ENCODE data around the gene KDM2A.

KDM2A gene

DNA sequence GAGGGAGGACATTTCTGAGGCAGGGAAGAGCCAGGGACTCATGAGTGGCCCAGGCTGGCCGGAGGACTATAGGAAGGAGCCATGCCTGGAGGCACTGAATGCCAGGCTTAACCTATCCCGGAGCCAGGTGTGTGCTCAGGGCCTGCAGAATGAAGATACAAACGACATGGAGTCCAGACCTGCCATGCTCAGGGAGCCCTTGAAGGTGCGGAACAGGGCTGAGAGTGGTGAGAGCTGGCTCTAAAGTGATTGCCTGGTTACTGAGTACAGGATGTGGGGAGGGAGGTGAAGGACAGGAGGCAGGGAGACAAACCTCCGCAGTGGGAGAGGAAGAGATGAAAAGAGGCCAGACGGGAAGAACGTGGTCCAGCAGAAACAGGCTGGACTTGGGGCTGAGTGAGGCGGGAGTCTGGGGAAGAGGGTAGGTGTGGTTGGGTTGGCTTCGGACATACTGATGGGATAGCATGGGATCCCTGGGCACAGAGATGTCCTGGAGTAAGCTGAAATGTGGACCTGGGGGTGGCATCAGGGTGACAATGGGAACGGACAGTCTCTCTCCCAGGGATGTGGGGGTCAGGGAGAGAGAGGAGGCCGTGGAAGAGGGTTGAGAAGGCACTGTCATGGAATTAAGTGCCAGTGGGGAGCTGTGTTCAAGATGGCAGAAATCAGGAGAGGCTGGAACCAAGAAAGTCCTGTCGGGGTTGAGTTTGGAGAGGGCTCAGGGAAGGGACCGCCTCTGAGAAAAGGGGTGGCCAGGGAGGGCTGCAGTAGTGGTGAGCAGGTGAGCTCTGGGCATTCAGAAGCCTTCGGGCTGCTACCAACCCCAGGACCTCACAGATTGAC lies 168.5 kb downstream of the KDM2A start:
- ATAC-seq, result no peak; the same call in 2 of the 3 replicates
- TF ChIP-seq RARB (CRISPR knock-in tag; IDR thresholded peaks at IDR 0.05) (no peak), ZFP3 (CRISPR knock-in tag; IDR thresholded peaks at IDR 0.05) (no peak), ARNTL (CRISPR knock-in tag; IDR thresholded peaks at IDR 0.05; ENCODE audit: borderline replicate concordance, low read depth) (no peak), POU6F1 (CRISPR knock-in tag; IDR thresholded peaks at IDR 0.05; ENCODE audit: borderline replicate concordance, low read depth) (no peak), GLIS3 (CRISPR knock-in tag; IDR thresholded peaks at IDR 0.05) (no peak), TOX (CRISPR knock-in tag; IDR thresholded peaks at IDR 0.05; ENCODE audit: borderline replicate concordance) (no peak), ZNF70 (CRISPR knock-in tag; IDR thresholded peaks at IDR 0.05) (no peak), ZNF565 (CRISPR knock-in tag; conservative IDR thresholded peaks at IDR 0.05; ENCODE audit: low read depth) (no peak), CREB5 (CRISPR knock-in tag; IDR thresholded peaks at IDR 0.05; ENCODE audit: low read depth) (no peak), ZNF8 (CRISPR knock-in tag; IDR thresholded peaks at IDR 0.05) (no peak)

DNA sequence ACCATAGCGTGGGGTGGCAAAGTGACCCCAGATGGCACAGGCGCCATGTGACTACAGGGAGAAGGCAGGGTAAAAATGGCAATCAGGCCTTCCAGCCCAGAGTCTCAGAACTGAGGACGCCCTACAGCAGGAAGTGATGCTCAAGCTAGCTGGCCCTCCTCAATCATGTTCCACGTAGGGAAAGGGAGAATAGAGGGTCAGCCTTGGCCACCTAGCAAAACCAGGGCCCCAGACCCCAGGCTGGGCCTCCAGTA lies 169.1 kb downstream of the KDM2A start:
- no peak for ATAC-seq

DNA sequence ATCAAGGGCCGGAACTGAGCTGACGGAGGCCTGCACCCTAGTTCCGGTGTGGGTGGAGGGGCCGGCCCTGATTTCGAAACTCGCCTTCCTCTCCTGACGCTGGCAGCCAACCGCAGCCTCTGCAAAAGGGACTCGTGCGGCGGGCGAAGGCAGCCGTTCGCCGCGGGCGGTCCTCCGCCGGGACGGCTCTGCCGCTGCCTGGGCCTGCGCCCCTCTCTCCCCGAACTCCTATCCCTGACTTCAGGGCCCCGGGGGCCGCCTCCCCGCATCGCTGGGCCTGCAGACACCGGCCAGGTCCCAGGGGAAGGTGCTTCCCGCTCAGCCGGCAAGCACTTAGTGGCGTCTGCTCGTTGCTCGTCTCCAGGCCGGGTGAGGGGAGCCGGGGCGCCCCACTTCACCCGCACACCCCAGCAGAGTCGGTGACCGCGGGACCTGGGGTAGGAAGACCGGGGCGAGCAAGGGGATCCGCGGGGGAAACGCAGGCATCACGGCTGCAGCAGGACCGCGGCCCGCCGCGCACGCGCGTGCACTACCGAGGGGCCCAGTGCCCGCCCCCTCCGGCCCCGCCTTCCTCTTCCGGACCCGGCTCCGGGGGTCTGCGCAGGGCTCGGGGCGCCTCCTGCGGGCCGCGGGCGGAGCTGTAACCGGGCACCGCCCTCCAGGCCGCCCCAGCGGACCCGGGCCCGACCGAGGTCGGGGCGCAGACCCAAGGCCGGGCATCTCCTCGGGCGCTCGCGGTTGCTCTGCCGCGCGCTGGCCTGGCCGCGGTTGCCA lies 169.6 kb downstream of the KDM2A start:
- ATAC-seq, result peak; percentile 83
- TF ChIP-seq BACH2 (CRISPR knock-in tag; IDR thresholded peaks at IDR 0.05; ENCODE audit: borderline replicate concordance) (no peak), TOX (CRISPR knock-in tag; IDR thresholded peaks at IDR 0.05; ENCODE audit: borderline replicate concordance) (no peak), TSHZ2 (CRISPR knock-in tag; IDR thresholded peaks at IDR 0.05) (0 out of 2 replicates have a peak, but pooled peaks have one; percentile 20), ZNF70 (CRISPR knock-in tag; IDR thresholded peaks at IDR 0.05) (no peak), OSR1 (CRISPR knock-in tag; IDR thresholded peaks at IDR 0.05) (no peak), ZFP3 (CRISPR knock-in tag; IDR thresholded peaks at IDR 0.05) (peak; percentile 83), PPARA (CRISPR knock-in tag; IDR thresholded peaks at IDR 0.05; ENCODE audit: borderline replicate concordance) (no peak), CSDC2 (CRISPR knock-in tag; IDR thresholded peaks at IDR 0.05) (no peak), CREB5 (CRISPR knock-in tag; IDR thresholded peaks at IDR 0.05; ENCODE audit: low read depth) (no peak), GLIS3 (CRISPR knock-in tag; IDR thresholded peaks at IDR 0.05) (no peak), ZNF565 (CRISPR knock-in tag; conservative IDR thresholded peaks at IDR 0.05; ENCODE audit: low read depth) (no peak), SNAI2 (CRISPR knock-in tag; IDR thresholded peaks at IDR 0.05) (0 out of 2 replicates have a peak, but pooled peaks have one; percentile 29), ZC3H10 (CRISPR knock-in tag; IDR thresholded peaks at IDR 0.05) (no peak), ISL1 (CRISPR knock-in tag; IDR thresholded peaks at IDR 0.05) (no peak), ARNTL (CRISPR knock-in tag; IDR thresholded peaks at IDR 0.05; ENCODE audit: borderline replicate concordance, low read depth) (no peak), ZFP30 (CRISPR knock-in tag; IDR thresholded peaks at IDR 0.05) (no peak)
- TF ChIP-seq, protein P1, sequence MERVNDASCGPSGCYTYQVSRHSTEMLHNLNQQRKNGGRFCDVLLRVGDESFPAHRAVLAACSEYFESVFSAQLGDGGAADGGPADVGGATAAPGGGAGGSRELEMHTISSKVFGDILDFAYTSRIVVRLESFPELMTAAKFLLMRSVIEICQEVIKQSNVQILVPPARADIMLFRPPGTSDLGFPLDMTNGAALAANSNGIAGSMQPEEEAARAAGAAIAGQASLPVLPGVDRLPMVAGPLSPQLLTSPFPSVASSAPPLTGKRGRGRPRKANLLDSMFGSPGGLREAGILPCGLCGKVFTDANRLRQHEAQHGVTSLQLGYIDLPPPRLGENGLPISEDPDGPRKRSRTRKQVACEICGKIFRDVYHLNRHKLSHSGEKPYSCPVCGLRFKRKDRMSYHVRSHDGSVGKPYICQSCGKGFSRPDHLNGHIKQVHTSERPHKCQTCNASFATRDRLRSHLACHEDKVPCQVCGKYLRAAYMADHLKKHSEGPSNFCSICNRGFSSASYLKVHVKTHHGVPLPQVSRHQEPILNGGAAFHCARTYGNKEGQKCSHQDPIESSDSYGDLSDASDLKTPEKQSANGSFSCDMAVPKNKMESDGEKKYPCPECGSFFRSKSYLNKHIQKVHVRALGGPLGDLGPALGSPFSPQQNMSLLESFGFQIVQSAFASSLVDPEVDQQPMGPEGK (CRISPR knock-in tag; IDR thresholded peaks at IDR 0.05; ENCODE audit: borderline replicate concordance), result no peak

More for the DNA sequence above, 169.1 kb downstream of the KDM2A start:
- TF ChIP-seq, protein P1 (CRISPR knock-in tag; IDR thresholded peaks at IDR 0.05; ENCODE audit: borderline replicate concordance), result no peak
- no peak for TF ChIP-seq CREB5 (CRISPR knock-in tag; IDR thresholded peaks at IDR 0.05; ENCODE audit: low read depth)

Data from SK-N-SH treated with all-trans-retinoic acid at 6 μM for 48 hours (cell line).